ENCODE measurements around the gene PSMC3. TPM values are rescaled to one million over a fixed set of nuclear protein-coding genes. Genes with fewer than 3 reads are reported as not detected.

Gene PSMC3
- total and polyA plus RNA-seq, 2 experiments from 2014 or later = 103 to 142 TPM

DNA sequence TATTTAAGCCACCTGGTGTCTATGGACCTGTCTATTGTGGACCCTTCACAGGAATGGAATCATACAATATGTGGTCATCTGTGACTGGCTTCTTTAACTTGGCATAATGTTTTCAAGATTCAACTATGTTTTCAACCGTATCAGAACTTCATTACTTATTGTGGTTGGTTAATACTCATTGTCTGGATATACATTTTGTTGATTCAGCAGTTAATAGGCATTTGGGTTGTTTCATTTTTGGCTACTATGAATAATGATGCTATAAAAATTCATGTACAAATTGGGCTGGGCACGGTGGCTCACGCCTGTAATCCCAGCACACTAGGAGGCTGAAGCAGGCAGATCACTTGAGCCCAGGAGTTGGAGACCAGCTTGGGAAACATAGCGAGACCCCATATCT, 25.2 kb upstream of the PSMC3 start:
- WGBS (ENCODE audit: low lambda C conversion rate, missing lambda C conversion rate) = 91% methylated on average over 4 of the region's 4 CpGs
- no peaks in the 10 kb centered on the region for H3K9me2 ChIP-seq (replicated peaks; ENCODE audit: insufficient read depth)
- H3K27me3 ChIP-seq = no peaks in the 10 kb centered on the region
- no peak overlapping the region for H2AFZ ChIP-seq
- H4K20me1 ChIP-seq (ENCODE audit: insufficient read depth, poor library complexity, severe bottlenecking) = no peaks in the 10 kb centered on the region
- no peaks in the 10 kb centered on the region for H3K9me3 ChIP-seq (ENCODE audit: low read depth)
- no peaks in the 10 kb centered on the region for H3K4me1 ChIP-seq (ENCODE audit: insufficient read depth)
- no peaks in the 10 kb centered on the region for H3K79me2 ChIP-seq
- TF ChIP-seq EZH2phosphoT487 (IDR thresholded peaks at IDR 0.05; ENCODE audit: low read depth, severe bottlenecking, unreplicated experiment) (no peak), EZH2 (IDR thresholded peaks at IDR 0.05; ENCODE audit: borderline replicate concordance) (no peak)
- TF ChIP-seq, protein P1, sequence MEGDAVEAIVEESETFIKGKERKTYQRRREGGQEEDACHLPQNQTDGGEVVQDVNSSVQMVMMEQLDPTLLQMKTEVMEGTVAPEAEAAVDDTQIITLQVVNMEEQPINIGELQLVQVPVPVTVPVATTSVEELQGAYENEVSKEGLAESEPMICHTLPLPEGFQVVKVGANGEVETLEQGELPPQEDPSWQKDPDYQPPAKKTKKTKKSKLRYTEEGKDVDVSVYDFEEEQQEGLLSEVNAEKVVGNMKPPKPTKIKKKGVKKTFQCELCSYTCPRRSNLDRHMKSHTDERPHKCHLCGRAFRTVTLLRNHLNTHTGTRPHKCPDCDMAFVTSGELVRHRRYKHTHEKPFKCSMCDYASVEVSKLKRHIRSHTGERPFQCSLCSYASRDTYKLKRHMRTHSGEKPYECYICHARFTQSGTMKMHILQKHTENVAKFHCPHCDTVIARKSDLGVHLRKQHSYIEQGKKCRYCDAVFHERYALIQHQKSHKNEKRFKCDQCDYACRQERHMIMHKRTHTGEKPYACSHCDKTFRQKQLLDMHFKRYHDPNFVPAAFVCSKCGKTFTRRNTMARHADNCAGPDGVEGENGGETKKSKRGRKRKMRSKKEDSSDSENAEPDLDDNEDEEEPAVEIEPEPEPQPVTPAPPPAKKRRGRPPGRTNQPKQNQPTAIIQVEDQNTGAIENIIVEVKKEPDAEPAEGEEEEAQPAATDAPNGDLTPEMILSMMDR (IDR thresholded peaks at IDR 0.05; ENCODE audit: poor library complexity) = no peak
- no peak for DNase-seq (ENCODE audit: low spot score)
- no peaks in the 10 kb centered on the region for H3K36me3 ChIP-seq (replicated peaks; ENCODE audit: insufficient read depth, low read depth)
- no peak overlapping the region for H3K27ac ChIP-seq
- no peak overlapping the region for H3K4me2 ChIP-seq
- no peak overlapping the region for H3K4me3 ChIP-seq

DNA sequence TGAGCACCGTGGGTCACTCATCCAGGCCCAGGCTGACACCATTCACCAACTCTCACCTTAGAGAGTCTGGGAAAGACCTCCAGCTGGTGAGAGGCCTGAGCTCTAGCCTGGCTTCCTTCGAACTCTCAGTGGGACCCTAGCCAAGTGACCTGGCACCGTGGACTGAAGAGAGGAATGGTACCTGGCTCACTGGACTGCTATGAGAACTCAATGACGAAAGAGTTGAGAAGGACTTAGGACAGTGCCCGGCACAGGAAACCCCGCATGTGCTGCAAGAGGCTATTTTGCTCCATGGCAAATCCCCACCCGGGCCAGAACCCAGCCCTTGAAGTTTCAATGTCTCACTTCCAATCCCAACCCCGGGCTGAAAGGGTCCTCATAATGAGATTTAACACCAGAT, 23.3 kb upstream of the PSMC3 start:
- H3K4me1 ChIP-seq (ENCODE audit: insufficient read depth) = no peaks in the 10 kb centered on the region
- H3K27me3 ChIP-seq = no peaks in the 10 kb centered on the region
- H3K9me3 ChIP-seq (ENCODE audit: low read depth) = no peaks in the 10 kb centered on the region
- no peaks in the 10 kb centered on the region for H3K79me2 ChIP-seq
- H3K4me3 ChIP-seq = no peak overlapping the region
- H3K27ac ChIP-seq = no peak overlapping the region
- H4K20me1 ChIP-seq (ENCODE audit: insufficient read depth, poor library complexity, severe bottlenecking) = no peaks in the 10 kb centered on the region
- TF ChIP-seq EZH2 (IDR thresholded peaks at IDR 0.05; ENCODE audit: borderline replicate concordance) (no peak), EZH2phosphoT487 (IDR thresholded peaks at IDR 0.05; ENCODE audit: low read depth, severe bottlenecking, unreplicated experiment) (no peak)
- TF ChIP-seq, protein P1 (IDR thresholded peaks at IDR 0.05; ENCODE audit: poor library complexity) = no peak
- H3K4me2 ChIP-seq = no peak overlapping the region
- no peaks in the 10 kb centered on the region for H3K36me3 ChIP-seq (replicated peaks; ENCODE audit: insufficient read depth, low read depth)
- WGBS (ENCODE audit: low lambda C conversion rate, missing lambda C conversion rate) = 87% methylated on average over 8 of the region's 8 CpGs
- DNase-seq (ENCODE audit: low spot score) = no peak
- no peak overlapping the region for H2AFZ ChIP-seq
- H3K9me2 ChIP-seq (replicated peaks; ENCODE audit: insufficient read depth) = no peaks in the 10 kb centered on the region

DNA sequence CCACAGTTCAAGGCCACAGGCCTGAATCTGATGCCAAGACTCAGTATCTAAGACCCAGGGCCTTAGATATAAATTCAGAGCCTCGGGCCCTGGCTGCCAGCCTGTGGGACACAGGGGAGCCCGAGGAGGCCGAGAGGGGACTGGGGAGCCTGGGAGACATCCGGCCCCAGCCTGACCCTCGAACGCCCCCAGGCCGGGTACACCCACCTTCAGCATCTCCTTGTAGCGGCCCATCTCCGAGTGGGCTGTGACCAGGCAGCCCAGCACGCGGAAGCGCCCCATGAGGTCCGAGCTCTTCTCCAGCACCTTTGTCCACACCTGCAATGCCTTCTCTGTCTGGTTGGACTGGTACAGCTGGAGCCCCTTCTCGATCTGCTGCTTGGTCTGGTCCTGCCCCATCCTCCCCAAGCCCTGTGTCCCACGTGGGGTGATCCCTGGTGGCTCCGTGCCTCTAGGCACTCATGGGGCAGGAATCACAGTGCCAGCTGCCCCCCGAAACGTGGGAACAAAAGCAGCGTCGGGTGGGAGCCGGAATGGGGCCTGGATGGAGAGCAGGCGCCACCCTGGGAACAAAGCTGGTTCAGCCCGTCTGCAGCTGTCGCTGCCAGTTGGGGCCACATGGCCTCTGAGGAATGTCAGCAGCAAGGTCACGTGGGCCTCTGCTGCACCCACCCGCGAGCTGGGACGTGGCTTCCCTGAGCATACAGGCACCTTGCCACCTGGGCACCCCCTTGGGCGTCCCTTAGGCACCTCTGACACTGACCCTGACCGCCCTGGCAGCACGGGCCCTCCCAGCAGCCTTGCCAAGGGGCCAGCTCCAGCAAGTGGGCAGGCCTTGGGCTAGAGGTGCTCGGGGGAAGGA, 22.6 kb upstream of the PSMC3 start, which contains the start of gene RAPSN:
TSS of gene RAPSN (minus strand) at position 571 of the 862 bp plus-strand sequence. CDS start at position 399, 172 bp downstream.
- no peaks in the 10 kb centered on the region for H4K20me1 ChIP-seq (ENCODE audit: insufficient read depth, poor library complexity, severe bottlenecking)
- no peaks in the 10 kb centered on the region for H3K9me3 ChIP-seq (ENCODE audit: low read depth)
- H3K4me1 ChIP-seq (ENCODE audit: insufficient read depth) = no peaks in the 10 kb centered on the region
- no peak within 1 kb of the TSS for H3K27ac ChIP-seq
- no peaks in the 10 kb centered on the region for H3K36me3 ChIP-seq (replicated peaks; ENCODE audit: insufficient read depth, low read depth)
- no peak within 1 kb of the TSS for H3K4me3 ChIP-seq
- WGBS (ENCODE audit: low lambda C conversion rate, missing lambda C conversion rate) = 91% methylated on average over 32 of the region's 32 CpGs
- H3K27me3 ChIP-seq = no peaks in the 10 kb centered on the region
- H3K9me2 ChIP-seq (replicated peaks; ENCODE audit: insufficient read depth) = no peaks in the 10 kb centered on the region
- TF ChIP-seq EZH2 (IDR thresholded peaks at IDR 0.05; ENCODE audit: borderline replicate concordance) (no peak), EZH2phosphoT487 (IDR thresholded peaks at IDR 0.05; ENCODE audit: low read depth, severe bottlenecking, unreplicated experiment) (no peak)
- TF ChIP-seq, protein P1 (IDR thresholded peaks at IDR 0.05; ENCODE audit: poor library complexity) = no peak
- H3K4me2 ChIP-seq = no peak within 1 kb of the TSS
- no peak within 1 kb of the TSS for H2AFZ ChIP-seq
- no peak for DNase-seq (ENCODE audit: low spot score)
- no peaks in the 10 kb centered on the region for H3K79me2 ChIP-seq
